ENCODE results near the gene SLCO1B1. TPM values are rescaled to one million over a fixed set of nuclear protein-coding genes. Genes with fewer than 3 reads are reported as not detected.

SLCO1B1 gene
- total RNA-seq, 1 experiment from 2014 or later, result 0.32 TPM

DNA sequence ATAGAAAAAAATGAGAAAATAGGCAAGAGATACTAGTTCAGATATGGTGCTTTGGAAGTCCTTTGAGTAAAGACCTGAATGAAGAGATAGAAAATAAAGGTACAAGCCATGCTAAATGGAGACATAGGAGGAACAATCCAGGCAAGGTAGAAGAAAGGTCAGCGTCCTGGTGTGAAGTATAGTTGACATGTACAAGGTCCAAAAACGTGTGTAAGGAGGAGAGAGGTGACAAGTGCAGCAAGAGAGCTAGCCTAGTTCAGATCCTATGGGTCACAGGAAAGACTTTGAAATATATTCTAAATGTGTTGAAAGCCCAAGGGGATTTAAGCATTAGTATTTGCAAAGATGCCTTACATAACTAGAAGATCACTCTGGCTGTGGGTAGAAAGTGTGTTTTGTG, 88.2 kb downstream of the SLCO1B1 start:
- no TSS peak for BruUV-seq (replicated peaks)

More for the DNA sequence above, 88.2 kb downstream of the SLCO1B1 start:
- POLR2A ChIA-PET, result no interaction called here
- no peaks in the 10 kb centered on the region for H4K20me1 ChIP-seq (ENCODE audit: insufficient read depth)
- H3K79me2 ChIP-seq (ENCODE audit: insufficient read depth, low read length), result no peaks in the 10 kb centered on the region
- H3K4me1 ChIP-seq (ENCODE audit: control insufficient read depth in 1 of 2, insufficient read depth in 2 of 2, low read length in 2 of 2), result no peaks in the 10 kb centered on the region
- no peak overlapping the region for H3K9ac ChIP-seq (ENCODE audit: low read length)
- H3K9me3 ChIP-seq (ENCODE audit: control insufficient read depth in 1 of 2, insufficient read depth in 1 of 2, low read depth in 1 of 2, low read length in 2 of 2), result no peaks in the 10 kb centered on the region
- ATAC-seq (no peak), DNase-seq (ENCODE audit: low read depth, low spot score) (no peak)
- no peaks in the 10 kb centered on the region for H3K36me3 ChIP-seq (ENCODE audit: control insufficient read depth in 1 of 2, insufficient read depth in 2 of 2, low read length in 2 of 2)
- no peaks in the 10 kb centered on the region for H3K27me3 ChIP-seq (ENCODE audit: insufficient read depth, low read length)
- no peak overlapping the region for H3K4me2 ChIP-seq (ENCODE audit: low read length)
- no peak overlapping the region for H3K4me3 ChIP-seq (replicated peaks in 1 of 2; ENCODE audit: low read depth in 1 of 2, low read length in 2 of 2)
- H3K9me2 ChIP-seq (ENCODE audit: insufficient read depth), result no peaks in the 10 kb centered on the region
- H3K27ac ChIP-seq (ENCODE audit: low read depth, low read length), result no peak overlapping the region
- TF ChIP-seq POLR2AphosphoS5 (IDR thresholded peaks at IDR 0.05; ENCODE audit: low read depth, low read length) (no peak), FOSL1 (IDR thresholded peaks at IDR 0.05; ENCODE audit: low read depth) (no peak), ZNF274 (IDR thresholded peaks at IDR 0.05; ENCODE audit: low read depth, low read length) (no peak), SIN3A (IDR thresholded peaks at IDR 0.05; ENCODE audit: low read depth) (no peak), JUND (IDR thresholded peaks at IDR 0.05) (no peak), MAX (IDR thresholded peaks at IDR 0.05) (no peak), EZH2 (IDR thresholded peaks at IDR 0.05) (no peak), CBX3 (IDR thresholded peaks at IDR 0.05; ENCODE audit: low read depth) (no peak), ELF1 (IDR thresholded peaks at IDR 0.05; ENCODE audit: borderline replicate concordance, low read depth) (no peak), CEBPB (IDR thresholded peaks at IDR 0.05; ENCODE audit: low read depth) (no peak), SRF (IDR thresholded peaks at IDR 0.05; ENCODE audit: low read depth) (no peak), CTCF (IDR thresholded peaks at IDR 0.05 in 2 of 3, conservative IDR thresholded peaks at IDR 0.05 in 1 of 3; ENCODE audit: borderline replicate concordance in 1 of 3, insufficient read depth in 1 of 3, low read depth in 2 of 3, low read length in 2 of 3) (no peak), POLR2A (IDR thresholded peaks at IDR 0.05; ENCODE audit: borderline replicate concordance, extremely low read depth, insufficient read depth, insufficient read length) (no peak), REST (IDR thresholded peaks at IDR 0.05; ENCODE audit: low read depth) (no peak), EGR1 (IDR thresholded peaks at IDR 0.05; ENCODE audit: low read depth) (no peak)
- TF ChIP-seq, protein P1, sequence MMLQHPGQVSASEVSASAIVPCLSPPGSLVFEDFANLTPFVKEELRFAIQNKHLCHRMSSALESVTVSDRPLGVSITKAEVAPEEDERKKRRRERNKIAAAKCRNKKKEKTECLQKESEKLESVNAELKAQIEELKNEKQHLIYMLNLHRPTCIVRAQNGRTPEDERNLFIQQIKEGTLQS (IDR thresholded peaks at IDR 0.05), result no peak
- no peak overlapping the region for H2AFZ ChIP-seq (ENCODE audit: low read depth, low read length, poor library complexity, severe bottlenecking)
- intact Hi-C loops (cut with micrococcal nuclease), result no loop called here
- RAD21 ChIA-PET (ENCODE audit: low non-redundant PET in 1 of 2, low total read pairs in 2 of 2, uncharacterized antibody in 2 of 2, unreplicated experiment in 2 of 2), result no interaction called here
- CTCF ChIA-PET, result no interaction called here
